ENCODE measurements around the gene TVP23C.
A peak's percentile ranks its signal among the peaks of the same experiment; 100 is the strongest.

GRCh38 chr17:15502369-15503112 is 60.7 kb downstream of the TVP23C start:
- no peak for TF ChIP-seq BRCA1 (IDR thresholded peaks at IDR 0.05; ENCODE audit: low read depth, low read length)
- no peak for TF ChIP-seq JUN (IDR thresholded peaks at IDR 0.05; ENCODE audit: low read depth, low read length)
- TF ChIP-seq ASH2L (IDR thresholded peaks at IDR 0.05; ENCODE audit: low read length), result peak; percentile 20
- TF ChIP-seq CEBPB (IDR thresholded peaks at IDR 0.05; ENCODE audit: low read depth, low read length), result no peak
- TF ChIP-seq CTCF (IDR thresholded peaks at IDR 0.05; ENCODE audit: control extremely low read depth in 1 of 3, insufficient read depth in 1 of 3, low read depth in 1 of 3, low read length in 3 of 3), result peak; percentile 74 to 90 (median 77)
- peak; percentile 83 to 91 for TF ChIP-seq RAD21 (IDR thresholded peaks at IDR 0.05 in 1 of 2, conservative IDR thresholded peaks at IDR 0.05 in 1 of 2; ENCODE audit: low read depth in 2 of 2, low read length in 2 of 2)
- TF ChIP-seq POLR2A (IDR thresholded peaks at IDR 0.05; ENCODE audit: control extremely low read depth in 1 of 2, low read depth in 2 of 2, low read length in 2 of 2), result no peak
